Lower leg skin (tissue), 4 donors: ENCODE measurements around the gene USP38. TPM values are rescaled to one million over a fixed set of nuclear protein-coding genes. Genes with fewer than 3 reads are reported as not detected.

Source experiments
- DNase-seq, 2 donors: peaks; one replicate each; pipeline ENCODE4 v3.0.0-alpha.2; 2019; ENCODE audit warnings: low spot score in 2 of 2
- H3K4me3 ChIP-seq: fragments of 200-600 bp; sonication (generic); 2 replicates; pipeline ENCODE4 v1.5.1; 2017; ENCODE audit warnings: mild to moderate bottlenecking, low read depth; ENCODE audit not compliant: poor library complexity, severe bottlenecking
- POLR2A ChIP-seq, 2 donors: fragments of 450-650 bp; IDR thresholded peaks; one replicate each; pipeline ENCODE4 v1.6.1; 2016 to 2017; ENCODE audit warnings: antibody characterized with exemption in 2 of 2, mild to moderate bottlenecking in 1 of 2, moderate library complexity in 1 of 2
- WGBS, 2 donors: methylation state at CpG; one replicate each; pipeline ENCODE4 v1.1.5; 2018; 5-methylcytosine and 5-hydroxymethylcytosine counted together
- intact Hi-C: fragments of 100-400 bp; cut with DNase I; formaldehyde crosslinking; loops from one replicate; pipeline ENCODE4 v1.15.0; 2023; ENCODE audit warnings: low total_unique reads
- total RNA-seq, 4 donors: library from RNA; depleted of rRNA; stranded (reverse); fragments of >200 nt; gene quantifications; one replicate each; pipeline ENCODE4 v1.1.0, GENCODE V29; 2016
- TF ChIP-seq, protein P1 (sequence below), 3 donors: fragments of 450-650 bp; IDR thresholded peaks; one replicate each; pipeline ENCODE4 v1.5.1; 2016; ENCODE audit warnings: antibody characterized with exemption in 3 of 3, mild to moderate bottlenecking in 3 of 3, moderate library complexity in 2 of 3

Gene USP38
- total RNA-seq, 4 donors from 2014 or later, result 27.8 to 31.6 (median 30.6) TPM

- no peak for DNase-seq
- TF ChIP-seq, protein P1, sequence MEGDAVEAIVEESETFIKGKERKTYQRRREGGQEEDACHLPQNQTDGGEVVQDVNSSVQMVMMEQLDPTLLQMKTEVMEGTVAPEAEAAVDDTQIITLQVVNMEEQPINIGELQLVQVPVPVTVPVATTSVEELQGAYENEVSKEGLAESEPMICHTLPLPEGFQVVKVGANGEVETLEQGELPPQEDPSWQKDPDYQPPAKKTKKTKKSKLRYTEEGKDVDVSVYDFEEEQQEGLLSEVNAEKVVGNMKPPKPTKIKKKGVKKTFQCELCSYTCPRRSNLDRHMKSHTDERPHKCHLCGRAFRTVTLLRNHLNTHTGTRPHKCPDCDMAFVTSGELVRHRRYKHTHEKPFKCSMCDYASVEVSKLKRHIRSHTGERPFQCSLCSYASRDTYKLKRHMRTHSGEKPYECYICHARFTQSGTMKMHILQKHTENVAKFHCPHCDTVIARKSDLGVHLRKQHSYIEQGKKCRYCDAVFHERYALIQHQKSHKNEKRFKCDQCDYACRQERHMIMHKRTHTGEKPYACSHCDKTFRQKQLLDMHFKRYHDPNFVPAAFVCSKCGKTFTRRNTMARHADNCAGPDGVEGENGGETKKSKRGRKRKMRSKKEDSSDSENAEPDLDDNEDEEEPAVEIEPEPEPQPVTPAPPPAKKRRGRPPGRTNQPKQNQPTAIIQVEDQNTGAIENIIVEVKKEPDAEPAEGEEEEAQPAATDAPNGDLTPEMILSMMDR (IDR thresholded peaks at IDR 0.05), result no peak
- TF ChIP-seq POLR2A (IDR thresholded peaks at IDR 0.05), result no peak
- 61 to 66% methylated on average over 2 of the region's 2 CpGs for WGBS, 2 donors
- no peak overlapping the region for H3K4me3 ChIP-seq
- intact Hi-C loops, result no loop called here
These were observed 85.6 kb downstream of the USP38 start for GRCh38 chr4:143270256-143270838.

Other genes with a start within 250 kb of the USP38 start
- gene GAB1, start 152.0 kb downstream of the USP38 start, total RNA-seq, result 10 to 100 TPM; 25.7 to 42.9 (median 37.3) TPM